Neural progenitor cell (in vitro differentiated cells): ENCODE results near the gene EPS8L2. TPM values are rescaled to one million over a fixed set of nuclear protein-coding genes. Genes with fewer than 3 reads are reported as not detected.

Source experiments
- DNase-seq: peaks from one replicate; pipeline ENCODE4 v3.0.0-alpha.2; 2016; ENCODE audit warnings: low spot score
- H2AFZ ChIP-seq: fragments of 200-600 bp; sonication (generic); replicated peaks from 2 replicates; pipeline ENCODE4 v1.6.1; 2016; ENCODE audit warnings: antibody characterized with exemption
- H3F3A ChIP-seq: fragments of 200-600 bp; sonication (generic); 2 replicates; pipeline ENCODE4 v1.6.1; 2016; ENCODE audit warnings: antibody characterized with exemption, low read depth
- H3K27ac ChIP-seq: fragments of 200-600 bp; sonication (generic); 2 replicates; pipeline ENCODE4 v1.5.1; 2016; ENCODE audit warnings: mild to moderate bottlenecking
- H3K27me3 ChIP-seq: fragments of 200-600 bp; sonication (generic); 2 replicates; pipeline ENCODE4 v1.6.1; 2016; ENCODE audit warnings: mild to moderate bottlenecking, moderate library complexity
- H3K36me3 ChIP-seq: fragments of 200-600 bp; sonication (generic); 2 replicates; pipeline ENCODE4 v1.5.1; 2016
- H3K4me1 ChIP-seq: fragments of 200-600 bp; sonication (generic); 2 replicates; pipeline ENCODE4 v1.6.1; 2016; ENCODE audit warnings: mixed run types
- H3K4me2 ChIP-seq: fragments of 200-600 bp; sonication (generic); 2 replicates; pipeline ENCODE4 v1.6.1; 2016
- H3K4me3 ChIP-seq: fragments of 200-600 bp; sonication (generic); 2 replicates; pipeline ENCODE4 v1.5.1; 2016
- H3K79me2 ChIP-seq: fragments of 200-600 bp; sonication (generic); 2 replicates; pipeline ENCODE4 v1.6.1; 2016; ENCODE audit warnings: low read depth
- H3K9ac ChIP-seq: fragments of 200-600 bp; sonication (generic); 2 replicates; pipeline ENCODE4 v1.6.1; 2016
- H3K9me3 ChIP-seq: fragments of 200-600 bp; sonication (generic); 2 replicates; pipeline ENCODE4 v1.5.1; 2016; ENCODE audit warnings: low read depth
- H4K20me1 ChIP-seq: fragments of 200-600 bp; sonication (generic); 2 replicates; pipeline ENCODE4 v1.6.1; 2016; ENCODE audit warnings: low read depth
- H3K27ac Mint-ChIP-seq: 3 replicates; pipeline ENCODE4 v1.8.0; 2021; ENCODE audit warnings: mixed read lengths
- H3K27me3 Mint-ChIP-seq: 2 replicates; pipeline ENCODE4 v1.8.0; 2022; ENCODE audit warnings: low read depth, mild to moderate bottlenecking, inconsistent platforms, moderate library complexity, mixed read lengths; ENCODE audit not compliant: insufficient read depth
- H3K36me3 Mint-ChIP-seq: 3 replicates; pipeline ENCODE4 v1.8.0; 2021; ENCODE audit warnings: mixed read lengths
- H3K4me1 Mint-ChIP-seq: 3 replicates; pipeline ENCODE4 v1.8.0; 2021; ENCODE audit warnings: mixed read lengths
- H3K4me3 Mint-ChIP-seq: 3 replicates; pipeline ENCODE4 v1.8.0; 2021; ENCODE audit warnings: mild to moderate bottlenecking, moderate library complexity, mixed read lengths
- H3K9me3 Mint-ChIP-seq: 3 replicates; pipeline ENCODE4 v1.8.0; 2020; ENCODE audit warnings: mixed read lengths
- CTCF ChIP-seq: fragments of 200-600 bp; sonication (generic); IDR thresholded peaks from 2 replicates; pipeline ENCODE4 v1.5.1; 2017; ENCODE audit warnings: antibody characterized with exemption, mild to moderate bottlenecking
- EZH2 ChIP-seq: fragments of 200-600 bp; sonication (generic); IDR thresholded peaks from 2 replicates; pipeline ENCODE4 v1.6.1; 2017; ENCODE audit warnings: antibody characterized with exemption, mild to moderate bottlenecking, moderate library complexity
- EZH2phosphoT487 ChIP-seq: fragments of 200-600 bp; sonication (generic); IDR thresholded peaks from 2 replicates; pipeline ENCODE4 v1.6.1; 2017; ENCODE audit warnings: antibody characterized with exemption
- total RNA-seq: library from RNA; depleted of rRNA; stranded (reverse); fragments of >200 nt; gene quantifications from 2 replicates; pipeline ENCODE4 v1.2.3, GENCODE V29; 2015; ENCODE audit warnings: low replicate concordance

Gene EPS8L2
- total RNA-seq, 1 donor from 2014 or later: 3.3 TPM

GRCh38 chr11:748007-748359 is 42.0 kb downstream of the EPS8L2 start:
- Histone ChIP-seq H4K20me1 (peaks cover 21% of the 10 kb centered on the region), H3K4me3 (peak overlapping the region; percentile 86), H3F3A (peaks cover 25% of the 10 kb centered on the region), H3K36me3 (no peaks in the 10 kb centered on the region), H3K4me2 (peak overlapping the region; percentile 77), H3K4me1 (peaks cover 11% of the 10 kb centered on the region), H3K9me3 (no peaks in the 10 kb centered on the region), H2AFZ (no peak overlapping the region), H3K79me2 (peaks cover 54% of the 10 kb centered on the region), H3K27ac (no peak overlapping the region), H3K27me3 (no peaks in the 10 kb centered on the region), H3K9ac (peak overlapping the region; percentile 60)
- Mint-ChIP-seq H3K27ac (no peak overlapping the region), H3K27me3 (no peaks in the 10 kb centered on the region), H3K4me3 (peak overlapping the region; percentile 85), H3K4me1 (peaks cover 16% of the 10 kb centered on the region), H3K9me3 (no peaks in the 10 kb centered on the region), H3K36me3 (no peaks in the 10 kb centered on the region)
- peak; percentile 28 for DNase-seq
- TF ChIP-seq EZH2phosphoT487 (no peak), EZH2 (no peak), CTCF (no peak)

GRCh38 chr11:749731-750130 is 43.7 kb downstream of the EPS8L2 start:
- Histone ChIP-seq H2AFZ (no peak overlapping the region), H3K4me1 (peaks cover 11% of the 10 kb centered on the region), H3K9me3 (no peaks in the 10 kb centered on the region), H3K9ac (no peak overlapping the region), H3F3A (peaks cover 26% of the 10 kb centered on the region), H3K4me2 (no peak overlapping the region), H4K20me1 (peaks cover 24% of the 10 kb centered on the region), H3K4me3 (no peak overlapping the region), H3K27me3 (no peaks in the 10 kb centered on the region), H3K36me3 (no peaks in the 10 kb centered on the region), H3K27ac (no peak overlapping the region), H3K79me2 (peaks cover 71% of the 10 kb centered on the region)
- no peak for DNase-seq
- Mint-ChIP-seq H3K9me3 (no peaks in the 10 kb centered on the region), H3K36me3 (no peaks in the 10 kb centered on the region), H3K27me3 (no peaks in the 10 kb centered on the region), H3K27ac (no peak overlapping the region), H3K4me3 (peak overlapping the region; percentile 60), H3K4me1 (peaks cover 16% of the 10 kb centered on the region)
- TF ChIP-seq EZH2 (no peak), EZH2phosphoT487 (no peak), CTCF (no peak)

- H3K4me3 ChIP-seq: no peak overlapping the region
- Mint-ChIP-seq H3K9me3 (no peaks in the 10 kb centered on the region), H3K27me3 (peaks cover 12% of the 10 kb centered on the region), H3K27ac (no peak overlapping the region), H3K36me3 (peaks cover 12% of the 10 kb centered on the region), H3K4me1 (no peaks in the 10 kb centered on the region), H3K4me3 (no peak overlapping the region)
- peaks cover 30% of the 10 kb centered on the region for H4K20me1 ChIP-seq
- peaks cover 31% of the 10 kb centered on the region for H3F3A ChIP-seq
- TF ChIP-seq EZH2phosphoT487: no peak
- TF ChIP-seq CTCF: no peak
- no peaks in the 10 kb centered on the region for H3K36me3 ChIP-seq
- H3K27ac ChIP-seq: no peak overlapping the region
- H2AFZ ChIP-seq: no peak overlapping the region
- H3K4me1 ChIP-seq: no peaks in the 10 kb centered on the region
- H3K9ac ChIP-seq: no peak overlapping the region
- H3K9me3 ChIP-seq: no peaks in the 10 kb centered on the region
- H3K79me2 ChIP-seq: no peaks in the 10 kb centered on the region
- no peaks in the 10 kb centered on the region for H3K27me3 ChIP-seq
- no peak overlapping the region for H3K4me2 ChIP-seq
- DNase-seq: no peak
Measured at GRCh38 chr11:760236-760635, 54.2 kb downstream of the EPS8L2 start.
